GM21515 (cell line): Measurements from ENCODE around the gene GNAQ.
"Not testable (repeated sequence)": the region's sequence is repeated elsewhere in the genome, so short reads cannot be mapped to it uniquely, and the experiment has no call there.

ENCODE experiments used
- ATAC-seq: cut with Tn5 transposase; IDR thresholded peaks from one replicate; pipeline ENCODE4 v1.9.1; 2021; ENCODE audit not compliant: unreplicated experiment

GNAQ gene

GRCh38 chr9:77879437-77879943, 152.1 kb downstream of the GNAQ start:
- no peak for ATAC-seq

GRCh38 chr9:77878793-77879192, 152.8 kb downstream of the GNAQ start:
- ATAC-seq = not testable (repeated sequence)

- no peak for ATAC-seq
Measured at GRCh38 chr9:77877976-77878375, 153.6 kb downstream of the GNAQ start.

GRCh38 chr9:77876590-77876989, 155.0 kb downstream of the GNAQ start:
- ATAC-seq = no peak

GRCh38 chr9:77876091-77876490, 155.5 kb downstream of the GNAQ start:
- no peak for ATAC-seq

GRCh38 chr9:77872863-77873262, 158.7 kb downstream of the GNAQ start:
- no peak for ATAC-seq

- ATAC-seq = no peak
Measured at GRCh38 chr9:77872177-77872576, 159.4 kb downstream of the GNAQ start.

- ATAC-seq = no peak
Measured at GRCh38 chr9:77871483-77871882, 160.1 kb downstream of the GNAQ start.

- no peak for ATAC-seq
Measured at GRCh38 chr9:77866878-77867277, 164.7 kb downstream of the GNAQ start.

GRCh38 chr9:77865385-77866047, 166.1 kb downstream of the GNAQ start:
- no peak for ATAC-seq

GRCh38 chr9:77864211-77864889, 167.3 kb downstream of the GNAQ start:
- ATAC-seq = no peak

- not testable (repeated sequence) for ATAC-seq
Measured at GRCh38 chr9:77863638-77864037, 168.0 kb downstream of the GNAQ start.

- not testable (repeated sequence) for ATAC-seq
Measured at GRCh38 chr9:77860953-77861352, 170.7 kb downstream of the GNAQ start.

GRCh38 chr9:77857513-77858259, 173.9 kb downstream of the GNAQ start:
- no peak for ATAC-seq

GRCh38 chr9:77856615-77857014, 175.0 kb downstream of the GNAQ start:
- ATAC-seq = no peak

GRCh38 chr9:77854916-77855311, 176.7 kb downstream of the GNAQ start:
- ATAC-seq = no peak

GRCh38 chr9:77854258-77854915, 177.2 kb downstream of the GNAQ start:
- no peak for ATAC-seq

- ATAC-seq = no peak
Measured at GRCh38 chr9:77853716-77854115, 177.9 kb downstream of the GNAQ start.

GRCh38 chr9:77851882-77852595, 179.6 kb downstream of the GNAQ start:
- no peak for ATAC-seq

- ATAC-seq = no peak
Measured at GRCh38 chr9:77848897-77849296, 182.7 kb downstream of the GNAQ start.

- no peak for ATAC-seq
Measured at GRCh38 chr9:77848404-77848803, 183.2 kb downstream of the GNAQ start.
